Gastroesophageal sphincter (tissue), 3 donors: ENCODE measurements around the gene SLC35E1.

ENCODE experiments used
- EP300 ChIP-seq: sonication (generic); formaldehyde crosslinking; IDR thresholded peaks from one replicate; pipeline ENCODE4 v1.6.1; 2017; ENCODE audit warnings: antibody characterized with exemption, mild to moderate bottlenecking
- TF ChIP-seq, protein P1 (sequence below), 4 experiments: fragments of 200-600 bp in 2 of 4; fragments of 450-650 bp in 2 of 4; sonication (generic) in 1 of 4; IDR thresholded peaks; one replicate each; pipeline ENCODE4 v1.5.1; 2017 to 2019; ENCODE audit warnings: antibody characterized with exemption in 4 of 4, mild to moderate bottlenecking in 2 of 4, moderate library complexity in 2 of 4

DNA sequence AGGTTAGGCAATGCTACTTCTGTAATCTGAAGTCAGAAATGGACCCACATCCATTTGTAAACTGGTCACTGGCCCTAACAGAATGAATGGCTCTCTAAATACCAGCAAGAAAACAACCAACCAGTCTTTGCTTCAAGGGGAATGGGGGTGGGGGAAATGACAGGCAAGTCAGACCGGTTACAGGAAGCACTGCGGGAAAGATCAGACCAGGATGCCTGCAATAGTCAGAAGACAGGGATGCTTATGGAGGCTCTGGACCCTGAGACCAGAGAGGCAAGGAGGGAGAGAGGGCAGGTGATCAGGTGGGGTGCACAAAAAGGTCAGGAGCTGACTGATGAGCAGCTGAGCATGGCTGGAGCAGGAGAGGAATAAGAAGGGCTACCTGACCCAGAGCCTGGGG is 42.7 kb upstream of the SLC35E1 start:
- no peak for TF ChIP-seq EP300
- TF ChIP-seq, protein P1, sequence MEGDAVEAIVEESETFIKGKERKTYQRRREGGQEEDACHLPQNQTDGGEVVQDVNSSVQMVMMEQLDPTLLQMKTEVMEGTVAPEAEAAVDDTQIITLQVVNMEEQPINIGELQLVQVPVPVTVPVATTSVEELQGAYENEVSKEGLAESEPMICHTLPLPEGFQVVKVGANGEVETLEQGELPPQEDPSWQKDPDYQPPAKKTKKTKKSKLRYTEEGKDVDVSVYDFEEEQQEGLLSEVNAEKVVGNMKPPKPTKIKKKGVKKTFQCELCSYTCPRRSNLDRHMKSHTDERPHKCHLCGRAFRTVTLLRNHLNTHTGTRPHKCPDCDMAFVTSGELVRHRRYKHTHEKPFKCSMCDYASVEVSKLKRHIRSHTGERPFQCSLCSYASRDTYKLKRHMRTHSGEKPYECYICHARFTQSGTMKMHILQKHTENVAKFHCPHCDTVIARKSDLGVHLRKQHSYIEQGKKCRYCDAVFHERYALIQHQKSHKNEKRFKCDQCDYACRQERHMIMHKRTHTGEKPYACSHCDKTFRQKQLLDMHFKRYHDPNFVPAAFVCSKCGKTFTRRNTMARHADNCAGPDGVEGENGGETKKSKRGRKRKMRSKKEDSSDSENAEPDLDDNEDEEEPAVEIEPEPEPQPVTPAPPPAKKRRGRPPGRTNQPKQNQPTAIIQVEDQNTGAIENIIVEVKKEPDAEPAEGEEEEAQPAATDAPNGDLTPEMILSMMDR (IDR thresholded peaks at IDR 0.05): no peak
